Mucosa of descending colon (tissue), 3 donors: Measurements from ENCODE around the gene PHF13. TPM values are rescaled to one million over a fixed set of nuclear protein-coding genes. Genes with fewer than 3 reads are reported as not detected.

Experiments
- ATAC-seq: fragments of 200-7000 bp; cut with Tn5 transposase; one replicate; pipeline ENCODE4 v1.9.1; 2020; ENCODE audit warnings: mild to moderate bottlenecking, moderate library complexity
- DNase-seq, 3 donors: peaks; one replicate each; pipeline ENCODE4 v3.0.0-alpha.2; 2020
- H3K36me3 ChIP-seq: fragments of 200-600 bp; one replicate; pipeline ENCODE4 v1.8.0; 2021; ENCODE audit warnings: low read depth, mild to moderate bottlenecking
- H3K4me1 ChIP-seq: fragments of 200-600 bp; one replicate; pipeline ENCODE4 v1.8.0; 2021; ENCODE audit warnings: low read depth, mild to moderate bottlenecking
- H3K4me3 ChIP-seq: fragments of 200-600 bp; one replicate; pipeline ENCODE4 v1.8.0; 2021; ENCODE audit warnings: mild to moderate bottlenecking
- H3K9me3 ChIP-seq: fragments of 200-600 bp; one replicate; pipeline ENCODE4 v1.8.0; 2021; ENCODE audit warnings: mild to moderate bottlenecking
- CTCF ChIP-seq: fragments of 200-600 bp; IDR thresholded peaks from one replicate; pipeline ENCODE4 v1.8.0; 2022; ENCODE audit warnings: antibody characterized with exemption, mild to moderate bottlenecking
- intact Hi-C, 2 donors: fragments of 100-400 bp; cut with DNase I in 1 of 2; cut with micrococcal nuclease in 1 of 2; formaldehyde crosslinking; loops; one replicate each; pipeline versions ENCODE4 v1.11.0 to v1.11.1; 2022; cut with DNase I, micrococcal nuclease
- total RNA-seq, 3 donors: library from RNA; stranded (reverse); fragmentation: NEBNext Ultra II Directional in 2 of 3; extraction: Animal tissue kit (Norgen Biotek cat#: 25700) in 2 of 3; gene quantifications; one replicate each; pipeline versions ENCODE4 v1.2.1 to v1.2.4, GENCODE V29; 2021 to 2023
- donor health status: DM: no; HTN: no; CAD: no; lungs with moderate emphysema.
- donor health status: DM: no; HTN: no; CAD: no.
- donor health status: DM: no; HTN: yes; CAD: no.

Gene PHF13
- total RNA-seq, 3 donors from 2014 or later, result 6.6 to 21.5 (median 8.9) TPM

- no peak for DNase-seq
These were observed 53.6 kb downstream of the PHF13 start for GRCh38 chr1:6667139-6667538.

GRCh38 chr1:6668503-6668902 lies 55.0 kb downstream of the PHF13 start:
- no peak for ATAC-seq
- no peak for TF ChIP-seq CTCF
- intact Hi-C loops, result no loop called here
- Histone ChIP-seq H3K36me3 (peaks cover 5% of the 10 kb centered on the region), H3K4me1 (no peaks in the 10 kb centered on the region), H3K4me3 (no peak overlapping the region), H3K9me3 (no peaks in the 10 kb centered on the region)
- no peak for DNase-seq

More at GRCh38 chr1:6667139-6667538, 53.6 kb downstream of the PHF13 start:
- no peak for ATAC-seq
- TF ChIP-seq CTCF, result no peak
- Histone ChIP-seq H3K9me3 (no peaks in the 10 kb centered on the region), H3K4me3 (no peak overlapping the region), H3K4me1 (no peaks in the 10 kb centered on the region), H3K36me3 (peaks cover 5% of the 10 kb centered on the region)
- intact Hi-C loops, result no loop called here

- intact Hi-C loops, result no loop called here
- Histone ChIP-seq H3K9me3 (no peaks in the 10 kb centered on the region), H3K4me3 (no peak overlapping the region), H3K4me1 (peaks cover 2% of the 10 kb centered on the region), H3K36me3 (no peaks in the 10 kb centered on the region)
- DNase-seq (no peak), ATAC-seq (no peak)
- no peak for TF ChIP-seq CTCF
These were observed 59.0 kb downstream of the PHF13 start for GRCh38 chr1:6672558-6672957.

Other genes with a start within 250 kb of the PHF13 start
- gene ACOT7, start 220.0 kb upstream of the PHF13 start, total RNA-seq, result 10 to 100 TPM; 37.9 to 60.1 (median 42.7) TPM
- gene HES2, start 193.8 kb upstream of the PHF13 start, total RNA-seq, result 10 to 100 TPM in 2 of 3 donors, 1 to 10 TPM in 1; 8.6 to 23.0 (median 22.4) TPM
- gene ESPN, start 189.0 kb upstream of the PHF13 start, total RNA-seq, result 100 to 1,000 TPM in 2 of 3 donors, 10 to 100 TPM in 1; 65.7 to 137 (median 124) TPM
- 10 to 100 TPM; 18.3 to 45.1 (median 35.3) TPM for gene TNFRSF25, start 147.6 kb upstream of the PHF13 start, total RNA-seq
- 10 to 100 TPM; 20.1 to 32.9 (median 20.2) TPM for gene PLEKHG5, start 122.1 kb upstream of the PHF13 start, total RNA-seq
- gene NOL9, start 59.2 kb upstream of the PHF13 start, total RNA-seq, result 10 to 100 TPM; 20.0 to 28.3 (median 21.1) TPM
- under 1 TPM in 2 of 3 donors, not detected in 1; 0.13 to 0.14 TPM for gene TAS1R1, start 58.4 kb upstream of the PHF13 start, total RNA-seq
- gene ZBTB48, start 33.7 kb upstream of the PHF13 start, total RNA-seq, result 10 to 100 TPM; 36.8 to 53.9 (median 42.3) TPM
- gene KLHL21, start 10.9 kb upstream of the PHF13 start, total RNA-seq, result 10 to 100 TPM in 2 of 3 donors, 1 to 10 TPM in 1; 8.7 to 68.2 (median 10.7) TPM
- gene THAP3, start 11.1 kb downstream of the PHF13 start, total RNA-seq, result 10 to 100 TPM in 2 of 3 donors, 1 to 10 TPM in 1; 8.5 to 19.4 (median 13.7) TPM
- 10 to 100 TPM; 71.1 to 89.0 (median 78.9) TPM for gene DNAJC11, start 88.1 kb downstream of the PHF13 start, total RNA-seq
- gene CAMTA1, start 171.7 kb downstream of the PHF13 start, total RNA-seq, result 100 to 1,000 TPM in 1 of 3 donors, 10 to 100 TPM in 2; 73.4 to 114 (median 82.6) TPM